Heart right ventricle (tissue), 16 donors: ENCODE data around the gene GALNT8. TPM values are rescaled to one million over a fixed set of nuclear protein-coding genes. Genes with fewer than 3 reads are reported as not detected.

Experiments
- ATAC-seq, 8 donors: fragments of 200-7000 bp; cut with Tn5 transposase; one replicate each; pipeline ENCODE4 v1.9.1; 2020; ENCODE audit warnings: mild to moderate bottlenecking in 8 of 8, moderate library complexity in 8 of 8, moderate number of reproducible peaks in 1 of 8
- DNase-seq, 2 donors: peaks; one replicate each; pipeline ENCODE4 v3.0.0-alpha.2; 2020
- H3K27ac ChIP-seq, 10 donors: fragments of 200-600 bp; sonication (generic) in 2 of 10; one replicate each; pipeline versions ENCODE4 v1.5.0 to v1.8.0; 2020 to 2022; ENCODE audit warnings: mild to moderate bottlenecking in 3 of 10
- H3K27me3 ChIP-seq, 7 donors: fragments of 200-600 bp; one replicate each; pipeline ENCODE4 v1.8.0; 2021 to 2022; ENCODE audit warnings: mild to moderate bottlenecking in 2 of 7
- H3K36me3 ChIP-seq, 9 donors: fragments of 200-600 bp; sonication (generic) in 1 of 9; one replicate each; pipeline versions ENCODE4 v1.5.0 to v1.8.0; 2020 to 2022; ENCODE audit warnings: mild to moderate bottlenecking in 2 of 9
- H3K4me1 ChIP-seq, 9 donors: fragments of 200-600 bp; sonication (generic) in 1 of 9; one replicate each; pipeline versions ENCODE4 v1.5.0 to v1.8.0; 2020 to 2022; ENCODE audit warnings: mild to moderate bottlenecking in 4 of 9
- H3K4me3 ChIP-seq, 10 donors: fragments of 200-600 bp; sonication (generic) in 2 of 10; one replicate each; pipeline versions ENCODE4 v1.5.0 to v1.8.0; 2020 to 2022; ENCODE audit warnings: mild to moderate bottlenecking in 7 of 10, moderate library complexity in 2 of 10
- H3K9me3 ChIP-seq, 11 donors: fragments of 200-600 bp in 10 of 11; sonication (generic) in 2 of 11; one replicate each; pipeline versions ENCODE4 v1.5.0 to v1.8.0; 2013 to 2022; ENCODE audit warnings: mild to moderate bottlenecking in 2 of 11, control low read depth in 1 of 11, moderate library complexity in 1 of 11
- WGBS, 2 donors: extraction: QIAGEN DNeasy Blood & Tissue Kit; methylation state at CpG; one replicate each; pipeline ENCODE4 v1.1.7; 2013; ENCODE audit warnings: inconsistent platforms in 1 of 2; 5-methylcytosine and 5-hydroxymethylcytosine counted together
- intact Hi-C, 10 donors: fragments of 100-400 bp; cut with DNase I; formaldehyde crosslinking; loops; one replicate each; pipeline versions ENCODE4 v1.11.1 to v1.14.2; 2022
- polyA plus RNA-seq, 2 donors: library from polyadenylated mRNA; stranded (reverse); fragments of 200-250 nt; gene quantifications; one replicate each; pipeline ENCODE4 v1.2.3, GENCODE V29; 2013
- total RNA-seq, 10 donors: library from RNA; stranded (reverse); fragmentation: NEBNext Ultra II Directional in 3 of 10; extraction: Animal tissue kit (Norgen Biotek cat#: 25700) in 3 of 10; gene quantifications; one replicate each; pipeline versions ENCODE4 v1.2.1 to v1.2.4, GENCODE V29; 2021 to 2023
- TF ChIP-seq, protein P1 (sequence below), 9 donors: fragments of 200-600 bp; sonication (generic) in 2 of 9; IDR thresholded peaks; one replicate each; pipeline versions ENCODE4 v1.5.0 to v1.8.0; 2021 to 2022; ENCODE audit warnings: antibody characterized with exemption in 9 of 9, mild to moderate bottlenecking in 5 of 9, moderate library complexity in 1 of 9
- donor health status: Arrhythmogenic right ventricular cardiomyopathy.
- donor health status: ischemic (EF 13 %, LVEDD 7.1; RV severe dilation, severe dysfunction).
- donor health status: healthy with polysubstance abuse.
- donor health status: DM: no; HTN: yes; CAD: no.
- donor health status: DM: no; HTN: no; CAD: no.
- donor health status: ischemic (EF 25% LVEDD 6.9; RV normal size, moderate dysfunction).
- donor health status: ischemic (EF 25% LVEDD 5.7; RV mildly dilated, moderate dysfunction).
- donor health status: healthy.
- donor health status: DM: yes; HTN: yes; CAD: no.
- donor health status: Ischemic cardiomyopathy.
- donor health status: ischemic (EF 35%, LVEDD 5.7; RV mildly dilated, moderate dysfunction).
- donor health status: nonischemic (EF 11% LVEDD 7.7; RV severe dilation, severe dysfunction).
- donor health status: DM: yes; HTN: yes; CAD: no.
- donor health status: PGD.
- donor health status: ischemic (EF 29% LVEDD 5.4; RV normal size, mild dysfunction).
- donor health status: nonischemic (EF 23%, LVEDD 6.1; RV moderate dilation, normal function).

Gene GALNT8
- total and polyA plus RNA-seq, 12 donors = 0.42 to 5.7 (median 1.5) TPM

DNA sequence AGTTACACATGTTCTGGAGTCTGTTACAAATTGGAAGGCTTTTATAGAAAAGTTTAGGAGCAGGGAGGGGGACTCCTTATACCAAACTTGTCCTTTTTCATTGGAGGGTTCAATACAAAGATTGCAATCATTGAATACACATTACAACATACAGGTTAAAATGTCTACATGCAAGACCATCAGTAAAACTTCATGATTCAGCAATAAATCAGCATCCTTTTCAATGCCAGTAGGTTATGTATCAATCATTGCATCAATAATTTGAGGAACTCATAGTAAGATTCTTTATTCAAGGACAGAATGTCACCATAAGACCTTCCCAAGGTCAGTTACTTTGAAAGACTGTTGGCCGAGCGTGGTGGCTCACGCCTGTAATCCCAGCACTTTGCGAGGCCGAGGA, 16.5 kb upstream of the GALNT8 start:
- Histone ChIP-seq H3K27ac (no peak overlapping the region), H3K36me3 (peaks cover 0 to 4% (median 0%) of the 10 kb centered on the region in 9 donors), H3K27me3 (peaks cover 0 to 15% (median 0%) of the 10 kb centered on the region in 7 donors), H3K4me1 (peaks cover 0 to 16% (median 0%) of the 10 kb centered on the region in 9 donors), H3K9me3 (no peaks in the 10 kb centered on the region), H3K4me3 (no peak overlapping the region)
- intact Hi-C loops = no loop called here
- ATAC-seq (no peak), DNase-seq (no peak)
- WGBS, 2 donors = 96 to 99% methylated on average over 5 of the region's 5 CpGs
- TF ChIP-seq, protein P1, sequence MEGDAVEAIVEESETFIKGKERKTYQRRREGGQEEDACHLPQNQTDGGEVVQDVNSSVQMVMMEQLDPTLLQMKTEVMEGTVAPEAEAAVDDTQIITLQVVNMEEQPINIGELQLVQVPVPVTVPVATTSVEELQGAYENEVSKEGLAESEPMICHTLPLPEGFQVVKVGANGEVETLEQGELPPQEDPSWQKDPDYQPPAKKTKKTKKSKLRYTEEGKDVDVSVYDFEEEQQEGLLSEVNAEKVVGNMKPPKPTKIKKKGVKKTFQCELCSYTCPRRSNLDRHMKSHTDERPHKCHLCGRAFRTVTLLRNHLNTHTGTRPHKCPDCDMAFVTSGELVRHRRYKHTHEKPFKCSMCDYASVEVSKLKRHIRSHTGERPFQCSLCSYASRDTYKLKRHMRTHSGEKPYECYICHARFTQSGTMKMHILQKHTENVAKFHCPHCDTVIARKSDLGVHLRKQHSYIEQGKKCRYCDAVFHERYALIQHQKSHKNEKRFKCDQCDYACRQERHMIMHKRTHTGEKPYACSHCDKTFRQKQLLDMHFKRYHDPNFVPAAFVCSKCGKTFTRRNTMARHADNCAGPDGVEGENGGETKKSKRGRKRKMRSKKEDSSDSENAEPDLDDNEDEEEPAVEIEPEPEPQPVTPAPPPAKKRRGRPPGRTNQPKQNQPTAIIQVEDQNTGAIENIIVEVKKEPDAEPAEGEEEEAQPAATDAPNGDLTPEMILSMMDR (IDR thresholded peaks at IDR 0.05) = no peak

DNA sequence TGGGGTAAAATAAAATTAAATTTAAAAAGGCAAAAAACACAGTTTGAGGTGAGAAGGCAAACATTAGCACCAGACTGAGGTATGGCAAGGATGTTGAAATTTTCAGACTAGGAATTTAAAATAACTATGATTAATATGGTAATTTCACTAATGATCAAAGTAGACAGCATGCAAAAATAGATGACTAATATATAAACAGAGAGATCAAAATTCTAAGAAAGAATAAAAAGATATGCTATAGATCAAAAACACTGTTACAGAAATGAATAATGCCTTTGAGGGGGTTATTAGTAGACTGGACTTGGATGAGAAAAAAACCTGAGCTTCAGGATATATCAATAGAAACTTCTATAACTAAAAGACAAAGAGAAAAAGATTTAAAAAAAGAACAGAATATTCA, 14.4 kb upstream of the GALNT8 start:
- Histone ChIP-seq H3K4me1 (peaks cover 0 to 9% (median 0%) of the 10 kb centered on the region in 9 donors), H3K27ac (no peak overlapping the region), H3K4me3 (no peak overlapping the region), H3K36me3 (no peaks in the 10 kb centered on the region), H3K27me3 (peaks cover 0 to 15% (median 0%) of the 10 kb centered on the region in 7 donors), H3K9me3 (no peaks in the 10 kb centered on the region)
- intact Hi-C loops = no loop called here
- no peak for ATAC-seq
- TF ChIP-seq, protein P1 (IDR thresholded peaks at IDR 0.05) = no peak
- no peak for DNase-seq

DNA sequence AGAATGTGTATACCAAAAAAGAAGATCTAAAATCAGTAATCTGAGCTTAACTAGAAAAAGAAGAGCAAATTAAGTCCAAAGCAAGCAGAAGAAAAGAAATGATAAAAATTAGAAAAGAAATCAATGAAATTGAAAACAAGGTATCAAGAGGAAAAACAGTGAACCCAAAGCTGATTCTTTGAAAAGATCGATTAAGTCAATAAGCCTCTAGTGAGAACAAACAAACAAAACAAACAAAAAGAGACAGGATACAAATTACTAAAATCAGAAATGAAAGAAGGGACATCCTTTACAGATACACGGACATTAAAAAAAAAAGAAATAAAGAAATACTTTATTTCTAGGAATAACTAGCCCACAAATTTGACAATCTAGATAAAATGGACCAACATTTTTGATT, 12.9 kb upstream of the GALNT8 start:
- peaks cover 0 to 15% (median 0%) of the 10 kb centered on the region in 7 donors for H3K27me3 ChIP-seq
- no peak for DNase-seq
- H3K27ac ChIP-seq = no peak overlapping the region
- intact Hi-C loops = no loop called here
- no peak for ATAC-seq
- H3K9me3 ChIP-seq = no peaks in the 10 kb centered on the region
- 83 to 93% methylated on average over 2 of the region's 2 CpGs for WGBS, 2 donors
- H3K36me3 ChIP-seq = no peaks in the 10 kb centered on the region
- TF ChIP-seq, protein P1 (IDR thresholded peaks at IDR 0.05) = no peak
- H3K4me1 ChIP-seq = no peaks in the 10 kb centered on the region
- no peak overlapping the region for H3K4me3 ChIP-seq

DNA sequence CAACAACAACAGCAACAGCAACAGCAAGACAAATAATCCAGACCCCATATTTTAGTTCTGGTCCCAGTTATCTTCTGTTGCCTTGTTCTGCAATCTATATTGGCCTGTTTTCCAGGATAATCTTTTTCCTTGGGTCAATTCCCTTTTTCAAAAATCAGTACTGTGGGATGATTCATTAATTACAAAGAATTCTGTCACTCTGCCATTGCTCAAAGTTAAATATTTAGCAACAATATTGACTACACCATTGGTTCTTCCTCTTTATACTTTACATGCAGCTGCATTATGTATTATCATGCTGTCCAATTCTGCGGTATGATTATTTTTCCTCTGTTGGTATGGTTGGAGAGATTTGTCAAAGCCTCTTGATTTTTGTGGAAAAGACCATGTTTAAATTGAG, 10.1 kb upstream of the GALNT8 start:
- Histone ChIP-seq H3K27ac (no peak overlapping the region), H3K4me1 (no peaks in the 10 kb centered on the region), H3K27me3 (peaks cover 0 to 10% (median 0%) of the 10 kb centered on the region in 7 donors), H3K4me3 (no peak overlapping the region), H3K36me3 (no peaks in the 10 kb centered on the region), H3K9me3 (no peaks in the 10 kb centered on the region)
- 95 to 97% methylated on average over 1 of the region's 1 CpG for WGBS, 2 donors
- intact Hi-C loops = no loop called here
- no peak for ATAC-seq
- TF ChIP-seq, protein P1 (IDR thresholded peaks at IDR 0.05) = no peak
- no peak for DNase-seq
